Muscle of back (tissue), 11 donors: ENCODE measurements around the gene LIPF. TPM values are rescaled to one million over a fixed set of nuclear protein-coding genes. Genes with fewer than 3 reads are reported as not detected.
"Not testable (repeated sequence)": the region's sequence is repeated elsewhere in the genome, so short reads cannot be mapped to it uniquely, and the experiment has no call there.

ENCODE experiments used
- DNase-seq, 3 donors: peaks; one replicate each; pipeline versions ENCODE4 v3.0.0 to v3.0.0-alpha.2; 2013
- polyA plus RNA-seq, 10 donors: library from polyadenylated mRNA; unstranded; fragments of 120-200 nt; gene quantifications; one replicate each; pipeline ENCODE4 v1.2.1, GENCODE V29; 2013; ENCODE audit not compliant: insufficient read length in 10 of 10

The LIPF gene
- polyA plus RNA-seq, 10 donors = not detected

- no peak for DNase-seq
Observed at GRCh38 chr10:88676283-88677060, 12.2 kb downstream of the LIPF start.

- DNase-seq = no peak
Observed at GRCh38 chr10:88680958-88681357, 16.7 kb downstream of the LIPF start.

GRCh38 chr10:88682491-88682890, 18.2 kb downstream of the LIPF start:
- DNase-seq = no peak

GRCh38 chr10:88687853-88688467, 23.7 kb downstream of the LIPF start:
- peak in 1 of 3 donors; percentile 3 for DNase-seq

GRCh38 chr10:88689366-88689765, 25.1 kb downstream of the LIPF start:
- DNase-seq = no peak

GRCh38 chr10:88693392-88694020, 29.3 kb downstream of the LIPF start:
- DNase-seq = no peak

GRCh38 chr10:88702848-88703597, 38.8 kb downstream of the LIPF start:
- no peak for DNase-seq

GRCh38 chr10:88705958-88706357, 41.7 kb downstream of the LIPF start, which contains the start of gene LIPK:
TSS of gene LIPK (plus strand) at chr10:88706249. CDS start at chr10:88724544, 18,295 bp downstream.
- no peak for DNase-seq

GRCh38 chr10:88707429-88708155, 43.4 kb downstream of the LIPF start:
- peak in 1 of 3 donors; percentile 33 for DNase-seq

GRCh38 chr10:88709361-88709760, 45.1 kb downstream of the LIPF start:
- not testable (repeated sequence) for DNase-seq

- no peak for DNase-seq
Observed at GRCh38 chr10:88715517-88715916, 51.3 kb downstream of the LIPF start.

GRCh38 chr10:88721392-88721791, 57.1 kb downstream of the LIPF start:
- DNase-seq = no peak

- DNase-seq = no peak
Observed at GRCh38 chr10:88725798-88726197, 61.6 kb downstream of the LIPF start.

GRCh38 chr10:88728107-88728763, 64.0 kb downstream of the LIPF start:
- DNase-seq = no peak

Other genes starting within 250 kb of the LIPF start
- 1 to 10 TPM; 2.1 to 4.1 (median 3.2) TPM for gene RNLS, start 81.1 kb upstream of the LIPF start, polyA plus RNA-seq
- under 1 TPM in 1 of 10 donors, not detected in 9; 0.08 TPM for gene LIPJ, start 77.7 kb upstream of the LIPF start, polyA plus RNA-seq
- gene LIPK, start 41.8 kb downstream of the LIPF start, polyA plus RNA-seq = under 1 TPM in 2 of 10 donors, not detected in 8; 0.51 to 0.53 TPM
- 1 to 10 TPM in 1 of 10 donors, under 1 TPM in 2, not detected in 7; 0.13 to 1.8 (median 0.38) TPM for gene LIPN, start 95.6 kb downstream of the LIPF start, polyA plus RNA-seq
- 1 to 10 TPM in 1 of 10 donors, not detected in 9; 1.8 TPM for gene LIPM, start 138.3 kb downstream of the LIPF start, polyA plus RNA-seq
- under 1 TPM in 4 of 10 donors, not detected in 6; 0.13 to 0.98 (median 0.23) TPM for gene ANKRD22, start 187.4 kb downstream of the LIPF start, polyA plus RNA-seq
- gene STAMBPL1, start 215.8 kb downstream of the LIPF start, polyA plus RNA-seq = 10 to 100 TPM in 1 of 10 donors, 1 to 10 TPM in 9; 5.0 to 10.5 (median 7.7) TPM